ENCODE measurements around the gene THAP7. TPM values are rescaled to one million over a fixed set of nuclear protein-coding genes. Genes with fewer than 3 reads are reported as not detected.
A peak's percentile ranks its signal among the peaks of the same experiment; 100 is the strongest.

THAP7 gene
- total RNA-seq, 1 experiment from 2014 or later: 19.3 TPM

GRCh38 chr22:20964090-20964798, 37.7 kb downstream of the THAP7 start (continued):
- no peak for TF ChIP-seq ZNF281 (CRISPR knock-in tag; IDR thresholded peaks at IDR 0.05)
- TF ChIP-seq RELA (CRISPR knock-in tag; IDR thresholded peaks at IDR 0.05; ENCODE audit: borderline replicate concordance): no peak
- TF ChIP-seq SMAD4 (CRISPR knock-in tag; IDR thresholded peaks at IDR 0.05): no peak
- TF ChIP-seq, protein P1, sequence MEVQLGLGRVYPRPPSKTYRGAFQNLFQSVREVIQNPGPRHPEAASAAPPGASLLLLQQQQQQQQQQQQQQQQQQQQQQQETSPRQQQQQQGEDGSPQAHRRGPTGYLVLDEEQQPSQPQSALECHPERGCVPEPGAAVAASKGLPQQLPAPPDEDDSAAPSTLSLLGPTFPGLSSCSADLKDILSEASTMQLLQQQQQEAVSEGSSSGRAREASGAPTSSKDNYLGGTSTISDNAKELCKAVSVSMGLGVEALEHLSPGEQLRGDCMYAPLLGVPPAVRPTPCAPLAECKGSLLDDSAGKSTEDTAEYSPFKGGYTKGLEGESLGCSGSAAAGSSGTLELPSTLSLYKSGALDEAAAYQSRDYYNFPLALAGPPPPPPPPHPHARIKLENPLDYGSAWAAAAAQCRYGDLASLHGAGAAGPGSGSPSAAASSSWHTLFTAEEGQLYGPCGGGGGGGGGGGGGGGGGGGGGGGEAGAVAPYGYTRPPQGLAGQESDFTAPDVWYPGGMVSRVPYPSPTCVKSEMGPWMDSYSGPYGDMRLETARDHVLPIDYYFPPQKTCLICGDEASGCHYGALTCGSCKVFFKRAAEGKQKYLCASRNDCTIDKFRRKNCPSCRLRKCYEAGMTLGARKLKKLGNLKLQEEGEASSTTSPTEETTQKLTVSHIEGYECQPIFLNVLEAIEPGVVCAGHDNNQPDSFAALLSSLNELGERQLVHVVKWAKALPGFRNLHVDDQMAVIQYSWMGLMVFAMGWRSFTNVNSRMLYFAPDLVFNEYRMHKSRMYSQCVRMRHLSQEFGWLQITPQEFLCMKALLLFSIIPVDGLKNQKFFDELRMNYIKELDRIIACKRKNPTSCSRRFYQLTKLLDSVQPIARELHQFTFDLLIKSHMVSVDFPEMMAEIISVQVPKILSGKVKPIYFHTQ (CRISPR knock-in tag; IDR thresholded peaks at IDR 0.05): no peak
- TF ChIP-seq MXD4 (CRISPR knock-in tag; IDR thresholded peaks at IDR 0.05; ENCODE audit: borderline replicate concordance): no peak
- TF ChIP-seq FOXK1 (CRISPR knock-in tag; IDR thresholded peaks at IDR 0.05): no peak
- TF ChIP-seq ATF2 (CRISPR knock-in tag; IDR thresholded peaks at IDR 0.05; ENCODE audit: borderline replicate concordance, low read depth): no peak
- TF ChIP-seq TP53 (CRISPR knock-in tag; IDR thresholded peaks at IDR 0.05): no peak
- TF ChIP-seq CREB1 (CRISPR knock-in tag; IDR thresholded peaks at IDR 0.05): no peak

GRCh38 chr22:20963201-20964052, 38.5 kb downstream of the THAP7 start:
- CTCF ChIA-PET: interaction anchor here (0.7 to 2.0 kb wide), 5 partner anchors 16 to 139 kb away, joined by 3 to 7 read pairs (median 4); no protein-coding TSS in a partner anchor
- no peak for DNase-seq (ENCODE audit: low spot score)
- Mint-ChIP-seq H3K36me3 (no peaks in the 10 kb centered on the region), H3K27ac (no peak overlapping the region), H3K9me3 (no peaks in the 10 kb centered on the region), H3K4me3 (peak overlapping the region; percentile 78), H3K4me1 (peaks cover 14% of the 10 kb centered on the region), H3K27me3 (ENCODE audit: low read depth) (peaks cover 63% of the 10 kb centered on the region)
- TF ChIP-seq ZNF121 (CRISPR knock-in tag; IDR thresholded peaks at IDR 0.05): no peak
- TF ChIP-seq JAZF1 (CRISPR knock-in tag; IDR thresholded peaks at IDR 0.05): no peak
- TF ChIP-seq GABPB1 (CRISPR knock-in tag; IDR thresholded peaks at IDR 0.05): peak; percentile 61; the same call in 1 of the 2 replicates
- TF ChIP-seq ZNF416 (CRISPR knock-in tag; IDR thresholded peaks at IDR 0.05): no peak
- ATAC-seq: no peak
- POLR2A ChIA-PET: no interaction called here

DNA sequence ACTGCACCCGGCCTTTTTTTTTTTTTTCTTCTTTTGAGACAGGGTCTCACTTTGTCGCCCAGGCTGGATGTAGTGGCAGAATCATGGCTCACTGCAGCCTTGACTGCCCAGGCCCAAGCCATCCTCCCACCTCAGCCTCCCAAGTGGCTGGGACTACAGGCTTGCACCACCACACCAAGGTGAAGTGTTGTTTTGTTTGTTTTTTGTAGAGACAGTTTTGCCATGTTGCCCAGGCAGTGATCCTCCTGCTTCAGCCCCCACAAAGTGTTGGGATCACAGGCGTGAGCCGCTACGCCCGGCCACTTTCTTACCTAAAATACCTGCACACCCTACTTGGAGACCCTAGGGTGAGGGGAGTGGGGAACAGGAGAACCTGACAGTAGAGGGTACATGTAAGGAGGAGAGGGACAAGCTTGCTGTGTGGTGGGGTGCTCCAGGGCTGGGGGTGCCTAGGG, 39.4 kb downstream of the THAP7 start:
- Mint-ChIP-seq H3K9me3 (no peaks in the 10 kb centered on the region), H3K4me3 (no peak overlapping the region), H3K27me3 (ENCODE audit: low read depth) (peaks cover 59% of the 10 kb centered on the region), H3K4me1 (peaks cover 15% of the 10 kb centered on the region), H3K27ac (no peak overlapping the region), H3K36me3 (no peaks in the 10 kb centered on the region)
- ATAC-seq (no peak), DNase-seq (ENCODE audit: low spot score) (no peak)
- TF ChIP-seq, protein P2, sequence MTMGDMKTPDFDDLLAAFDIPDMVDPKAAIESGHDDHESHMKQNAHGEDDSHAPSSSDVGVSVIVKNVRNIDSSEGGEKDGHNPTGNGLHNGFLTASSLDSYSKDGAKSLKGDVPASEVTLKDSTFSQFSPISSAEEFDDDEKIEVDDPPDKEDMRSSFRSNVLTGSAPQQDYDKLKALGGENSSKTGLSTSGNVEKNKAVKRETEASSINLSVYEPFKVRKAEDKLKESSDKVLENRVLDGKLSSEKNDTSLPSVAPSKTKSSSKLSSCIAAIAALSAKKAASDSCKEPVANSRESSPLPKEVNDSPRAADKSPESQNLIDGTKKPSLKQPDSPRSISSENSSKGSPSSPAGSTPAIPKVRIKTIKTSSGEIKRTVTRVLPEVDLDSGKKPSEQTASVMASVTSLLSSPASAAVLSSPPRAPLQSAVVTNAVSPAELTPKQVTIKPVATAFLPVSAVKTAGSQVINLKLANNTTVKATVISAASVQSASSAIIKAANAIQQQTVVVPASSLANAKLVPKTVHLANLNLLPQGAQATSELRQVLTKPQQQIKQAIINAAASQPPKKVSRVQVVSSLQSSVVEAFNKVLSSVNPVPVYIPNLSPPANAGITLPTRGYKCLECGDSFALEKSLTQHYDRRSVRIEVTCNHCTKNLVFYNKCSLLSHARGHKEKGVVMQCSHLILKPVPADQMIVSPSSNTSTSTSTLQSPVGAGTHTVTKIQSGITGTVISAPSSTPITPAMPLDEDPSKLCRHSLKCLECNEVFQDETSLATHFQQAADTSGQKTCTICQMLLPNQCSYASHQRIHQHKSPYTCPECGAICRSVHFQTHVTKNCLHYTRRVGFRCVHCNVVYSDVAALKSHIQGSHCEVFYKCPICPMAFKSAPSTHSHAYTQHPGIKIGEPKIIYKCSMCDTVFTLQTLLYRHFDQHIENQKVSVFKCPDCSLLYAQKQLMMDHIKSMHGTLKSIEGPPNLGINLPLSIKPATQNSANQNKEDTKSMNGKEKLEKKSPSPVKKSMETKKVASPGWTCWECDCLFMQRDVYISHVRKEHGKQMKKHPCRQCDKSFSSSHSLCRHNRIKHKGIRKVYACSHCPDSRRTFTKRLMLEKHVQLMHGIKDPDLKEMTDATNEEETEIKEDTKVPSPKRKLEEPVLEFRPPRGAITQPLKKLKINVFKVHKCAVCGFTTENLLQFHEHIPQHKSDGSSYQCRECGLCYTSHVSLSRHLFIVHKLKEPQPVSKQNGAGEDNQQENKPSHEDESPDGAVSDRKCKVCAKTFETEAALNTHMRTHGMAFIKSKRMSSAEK (CRISPR knock-in tag; IDR thresholded peaks at IDR 0.05; ENCODE audit: borderline replicate concordance): no peak
- TF ChIP-seq JAZF1 (CRISPR knock-in tag; IDR thresholded peaks at IDR 0.05): no peak
- no peak for TF ChIP-seq ZNF396 (CRISPR knock-in tag; IDR thresholded peaks at IDR 0.05; ENCODE audit: borderline replicate concordance)
- POLR2A ChIA-PET: no interaction called here
- CTCF ChIA-PET: interaction anchor here (0.5 to 2.0 kb wide), 9 partner anchors 17 to 1770 kb away, joined by 3 to 7 read pairs (median 4); no protein-coding TSS in a partner anchor

Measured in WTC11 (cell line).